K562 (cell line): ENCODE results near the gene ANKRD65. TPM values are rescaled to one million over a fixed set of nuclear protein-coding genes. Genes with fewer than 3 reads are reported as not detected.

Source experiments
- AFF4 ChIP-seq: sonication (generic); formaldehyde crosslinking; IDR thresholded peaks from 2 replicates; pipeline ENCODE4 v1.8.0; 2023; ENCODE audit warnings: mild to moderate bottlenecking, missing genetic modification reagents
- ARID4B ChIP-seq: sonication (generic); formaldehyde crosslinking; IDR thresholded peaks from 2 replicates; pipeline ENCODE4 v1.8.0; 2022; ENCODE audit warnings: mild to moderate bottlenecking, missing genetic modification reagents
- CC2D1A ChIP-seq: fragments of 450-650 bp; IDR thresholded peaks from 2 replicates; pipeline ENCODE4 v1.6.1; 2017; ENCODE audit warnings: mild to moderate bottlenecking
- CHD1 ChIP-seq: fragments of 200-600 bp; sonication (generic); IDR thresholded peaks from one replicate; pipeline ENCODE4 v1.6.1; 2012; ENCODE audit warnings: mild to moderate bottlenecking, moderate library complexity, low read length, inconsistent platforms
- HDAC1 ChIP-seq, 2 experiments: fragments of 450-650 bp; IDR thresholded peaks; 2 replicates each; pipeline ENCODE4 v1.6.1; 2016 to 2017; ENCODE audit warnings: inconsistent platforms in 1 of 2, mild to moderate bottlenecking in 1 of 2, moderate library complexity in 1 of 2
- KAT7 ChIP-seq: sonication (generic); formaldehyde crosslinking; IDR thresholded peaks from 2 replicates; pipeline ENCODE4 v1.8.0; 2022; ENCODE audit warnings: missing genetic modification reagents, mild to moderate bottlenecking, borderline replicate concordance
- LCOR ChIP-seq: sonication (generic); formaldehyde crosslinking; IDR thresholded peaks from 2 replicates; pipeline ENCODE4 v1.8.0; 2022; ENCODE audit warnings: mild to moderate bottlenecking, missing genetic modification reagents
- NR1H2 ChIP-seq: sonication (generic); formaldehyde crosslinking; IDR thresholded peaks from 2 replicates; pipeline ENCODE4 v1.4.0; 2020; ENCODE audit warnings: mild to moderate bottlenecking, missing genetic modification reagents
- RBFOX2 ChIP-seq: fragments of 200-400 bp; formaldehyde crosslinking; IDR thresholded peaks from 2 replicates; pipeline ENCODE4 v1.6.1; 2017; ENCODE audit warnings: low read depth, mild to moderate bottlenecking, low read length, moderate library complexity
- SMAD4 ChIP-seq: fragments of 250-450 bp; sonication (Bioruptor Pico); conservative IDR thresholded peaks from 2 replicates; pipeline ENCODE4 v1.8.0; 2021; ENCODE audit warnings: inconsistent platforms, mild to moderate bottlenecking, moderate library complexity
- TAF1 ChIP-seq: IDR thresholded peaks from 2 replicates; pipeline ENCODE4 v1.6.1; 2011; ENCODE audit warnings: mild to moderate bottlenecking, low read length, moderate library complexity; ENCODE audit not compliant: insufficient read depth, control insufficient read depth, severe bottlenecking; ENCODE audit errors: extremely low read depth
- ZEB2 ChIP-seq: fragments of 450-650 bp; IDR thresholded peaks from 2 replicates; pipeline ENCODE4 v1.6.1; 2016
- ZNF12 ChIP-seq: sonication (generic); formaldehyde crosslinking; IDR thresholded peaks from 2 replicates; pipeline ENCODE4 v1.4.0; 2020; ENCODE audit warnings: mild to moderate bottlenecking, missing genetic modification reagents
- ZNF165 ChIP-seq: fragments of 250-450 bp; sonication (Bioruptor Pico); IDR thresholded peaks from 2 replicates; pipeline ENCODE4 v1.4.0; 2020; ENCODE audit warnings: borderline replicate concordance
- ZNF436 ChIP-seq: fragments of 250-450, 450-650 bp; sonication (Bioruptor Pico); formaldehyde crosslinking; IDR thresholded peaks from 2 replicates; pipeline ENCODE4 v1.7.0; 2020; ENCODE audit warnings: mild to moderate bottlenecking
- ZNF561 ChIP-seq: fragments of 450-650 bp; formaldehyde crosslinking; conservative IDR thresholded peaks from 2 replicates; pipeline ENCODE4 v1.4.0; 2020; ENCODE audit warnings: mild to moderate bottlenecking, moderate library complexity
- ZNF655 ChIP-seq: fragments of 250-450 bp; sonication (Bioruptor Pico); IDR thresholded peaks from 2 replicates; pipeline ENCODE4 v1.5.0; 2021
- ZNF830 ChIP-seq: fragments of 250-450 bp; sonication (Bioruptor Pico); IDR thresholded peaks from 2 replicates; pipeline ENCODE4 v1.5.0; 2021; ENCODE audit warnings: mild to moderate bottlenecking
- polyA plus RNA-seq, 8 experiments: library from polyadenylated mRNA; depleted of rRNA in 4 of 8; stranded (reverse) in 5 of 8; unstranded in 3 of 8; fragments of >200 nt; fragmentation: Nextera tagmentation in 2 of 8; fragmentation: Illumina TruSeq in 1 of 8; extraction: Ambion mirVana in 2 of 8; extraction: Trizol in 1 of 8; gene quantifications; 2 replicates each; pipeline versions ENCODE4 v1.2.1 to v1.2.3, GENCODE V29; 2011 to 2014; ENCODE audit warnings: inconsistent platforms in 1 of 8, missing spikeins in 1 of 8
- total RNA-seq, 7 experiments: library from RNA; depleted of rRNA in 6 of 7; stranded (reverse); fragments of >200 nt in 6 of 7; fragmentation: Illumina TruSeq in 2 of 7; extraction: Trizol in 2 of 7; gene quantifications; 2 replicates each; pipeline versions ENCODE4 v1.2.1 to v1.2.3, GENCODE V29; 2011 to 2021; ENCODE audit warnings: low replicate concordance in 1 of 7

ANKRD65 gene
- total and polyA plus RNA-seq, 9 of the 15 experiments (the other 6 are each of a cell fraction or from before 2014, with no cell fraction given): not detected

GRCh38 chr1:1397839-1398523 is 23.1 kb downstream of the ANKRD65 start (continued):
- TF ChIP-seq ZNF165 (CRISPR knock-in tag) (no peak), KAT7 (CRISPR knock-in tag) (peak; percentile 10; the same call in 1 of the 2 replicates), CC2D1A (peak; percentile 32; the same call in 1 of the 2 replicates), ZNF830 (no peak), ARID4B (CRISPR knock-in tag) (peak; percentile 94), ZNF655 (CRISPR knock-in tag) (no peak), ZEB2 (no peak), ZNF12 (CRISPR knock-in tag) (0 out of 2 replicates have a peak, but pooled peaks have one; percentile 51), RBFOX2 (no peak), HDAC1 (IDR thresholded peaks at IDR 0.05) (peak in 1 of 2 experiments; percentile 76; a peak in 2 of 4 replicates), LCOR (CRISPR knock-in tag) (peak; percentile 41; the same call in 1 of the 2 replicates), ZNF436 (CRISPR knock-in tag) (no peak), NR1H2 (CRISPR knock-in tag) (no peak), TAF1 (peak; percentile 29), SMAD4 (CRISPR knock-in tag) (0 out of 2 replicates have a peak, but pooled peaks have one; percentile 35), CHD1 (peak; percentile 65), ZNF561 (CRISPR knock-in tag) (no peak), AFF4 (no peak)
